Endodermal cell (in vitro differentiated cells): ENCODE data around the gene ATF2. TPM values are rescaled to one million over a fixed set of nuclear protein-coding genes. Genes with fewer than 3 reads are reported as not detected.

Source experiments
- DNase-seq: peaks from one replicate; pipeline ENCODE4 v3.0.0-alpha.2; 2017
- H3K27ac ChIP-seq: 2 replicates; pipeline ENCODE4 v1.5.1; 2013; ENCODE audit warnings: mild to moderate bottlenecking, low read depth, low read length, moderate library complexity
- H3K27me3 ChIP-seq: 2 replicates; pipeline ENCODE4 v1.6.1; 2013; ENCODE audit warnings: mild to moderate bottlenecking, low read length, moderate library complexity; ENCODE audit not compliant: insufficient read depth, control insufficient read depth, poor library complexity, severe bottlenecking
- H3K36me3 ChIP-seq: 2 replicates; pipeline ENCODE4 v1.7.0; 2013; ENCODE audit warnings: mild to moderate bottlenecking, low read length, moderate library complexity; ENCODE audit not compliant: control insufficient read depth, insufficient read depth
- H3K4me1 ChIP-seq: one replicate; pipeline ENCODE4 v1.7.0; 2013; ENCODE audit warnings: low read length; ENCODE audit not compliant: control insufficient read depth, insufficient read depth
- H3K4me3 ChIP-seq: 2 replicates; pipeline ENCODE4 v1.5.1; 2013; ENCODE audit warnings: mild to moderate bottlenecking, low read length, moderate library complexity
- H3K9ac ChIP-seq: 2 replicates; pipeline ENCODE4 v1.6.1; 2013; ENCODE audit warnings: mild to moderate bottlenecking, low read length, moderate library complexity; ENCODE audit not compliant: poor library complexity, severe bottlenecking; ENCODE audit errors: extremely low read depth
- H3K9me3 ChIP-seq: 2 replicates; pipeline ENCODE4 v1.6.1; 2013; ENCODE audit warnings: mild to moderate bottlenecking, low read length, moderate library complexity; ENCODE audit not compliant: control insufficient read depth
- H3K27ac Mint-ChIP-seq: 2 replicates; pipeline ENCODE4 v1.8.0; 2020; ENCODE audit warnings: mixed read lengths
- H3K27me3 Mint-ChIP-seq: 2 replicates; pipeline ENCODE4 v1.8.0; 2021; ENCODE audit warnings: mild to moderate bottlenecking, mixed read lengths; ENCODE audit not compliant: insufficient read depth
- H3K36me3 Mint-ChIP-seq: 2 replicates; pipeline ENCODE4 v1.8.0; 2020; ENCODE audit warnings: low read depth, mixed read lengths
- H3K4me1 Mint-ChIP-seq: 2 replicates; pipeline ENCODE4 v1.8.0; 2020; ENCODE audit warnings: mixed read lengths
- H3K4me3 Mint-ChIP-seq: 2 replicates; pipeline ENCODE4 v1.8.0; 2020; ENCODE audit warnings: mild to moderate bottlenecking, moderate library complexity, mixed read lengths
- H3K9me3 Mint-ChIP-seq: 2 replicates; pipeline ENCODE4 v1.8.0; 2020; ENCODE audit warnings: mild to moderate bottlenecking, mixed read lengths
- WGBS, 2 experiments: methylation state at CpG; one replicate each; pipeline versions ENCODE4 v1.1.5 to v1.1.7; 2013; ENCODE audit warnings: missing lambda C conversion rate in 2 of 2, mixed read lengths in 1 of 2; ENCODE audit not compliant: insufficient coverage in 1 of 2, insufficient read length in 1 of 2; 5-methylcytosine and 5-hydroxymethylcytosine counted together
- total RNA-seq, 2 donors: library from RNA; stranded (reverse); fragmentation: NEBNext Ultra II Directional in 1 of 2; extraction: Animal tissue kit (Norgen Biotek cat#: 25700) in 1 of 2; gene quantifications; 2 replicates in 1 of 2; 3 replicates in 1 of 2; pipeline ENCODE4 v1.2.1, GENCODE V29; 2021
- TF ChIP-seq, protein P1 (sequence below): fragments of 200-600 bp; sonication (generic); conservative IDR thresholded peaks from 2 replicates; pipeline ENCODE4 v1.5.0; 2021; ENCODE audit warnings: antibody characterized with exemption, mild to moderate bottlenecking

ATF2 gene
- total RNA-seq, 2 donors from 2014 or later: 53.0 to 56.0 TPM

DNA sequence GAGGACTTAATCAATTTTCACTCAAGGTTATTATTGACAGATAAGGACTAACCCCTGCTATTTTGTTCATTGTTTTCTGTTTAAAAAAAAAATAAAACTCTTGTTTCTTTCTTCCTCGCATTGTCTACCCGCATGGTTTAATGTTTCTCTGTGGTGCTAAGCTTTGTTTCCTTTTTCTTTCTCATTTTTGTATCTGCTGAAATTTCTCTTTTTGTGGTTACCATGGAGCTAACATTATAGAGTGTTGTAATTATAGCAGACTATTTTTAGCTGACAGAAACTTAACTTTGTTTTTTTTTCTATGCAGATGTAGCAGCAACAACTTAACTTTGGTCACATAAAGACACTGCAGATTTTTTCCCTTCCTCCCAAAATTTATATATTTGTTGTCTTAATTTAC is 119.7 kb downstream of the ATF2 start:
- Histone ChIP-seq H3K4me3 (no peak overlapping the region), H3K27ac (no peak overlapping the region), H3K36me3 (no peaks in the 10 kb centered on the region), H3K9ac (no peak overlapping the region), H3K9me3 (no peaks in the 10 kb centered on the region), H3K27me3 (no peaks in the 10 kb centered on the region), H3K4me1 (no peaks in the 10 kb centered on the region)
- no peaks in the 10 kb centered on the region for H3K4me1 Mint-ChIP-seq
- no peak overlapping the region for H3K4me3 Mint-ChIP-seq
- TF ChIP-seq, protein P1, sequence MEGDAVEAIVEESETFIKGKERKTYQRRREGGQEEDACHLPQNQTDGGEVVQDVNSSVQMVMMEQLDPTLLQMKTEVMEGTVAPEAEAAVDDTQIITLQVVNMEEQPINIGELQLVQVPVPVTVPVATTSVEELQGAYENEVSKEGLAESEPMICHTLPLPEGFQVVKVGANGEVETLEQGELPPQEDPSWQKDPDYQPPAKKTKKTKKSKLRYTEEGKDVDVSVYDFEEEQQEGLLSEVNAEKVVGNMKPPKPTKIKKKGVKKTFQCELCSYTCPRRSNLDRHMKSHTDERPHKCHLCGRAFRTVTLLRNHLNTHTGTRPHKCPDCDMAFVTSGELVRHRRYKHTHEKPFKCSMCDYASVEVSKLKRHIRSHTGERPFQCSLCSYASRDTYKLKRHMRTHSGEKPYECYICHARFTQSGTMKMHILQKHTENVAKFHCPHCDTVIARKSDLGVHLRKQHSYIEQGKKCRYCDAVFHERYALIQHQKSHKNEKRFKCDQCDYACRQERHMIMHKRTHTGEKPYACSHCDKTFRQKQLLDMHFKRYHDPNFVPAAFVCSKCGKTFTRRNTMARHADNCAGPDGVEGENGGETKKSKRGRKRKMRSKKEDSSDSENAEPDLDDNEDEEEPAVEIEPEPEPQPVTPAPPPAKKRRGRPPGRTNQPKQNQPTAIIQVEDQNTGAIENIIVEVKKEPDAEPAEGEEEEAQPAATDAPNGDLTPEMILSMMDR: no peak
- no peak overlapping the region for H3K27ac Mint-ChIP-seq
- H3K27me3 Mint-ChIP-seq: peaks cover 1% of the 10 kb centered on the region
- 92% methylated on average over 2 of the region's 2 CpGs; no CpG with 5 or more reads in 1 of the 2 experiments for WGBS, 2 experiments
- DNase-seq: no peak
- H3K36me3 Mint-ChIP-seq: no peaks in the 10 kb centered on the region
- H3K9me3 Mint-ChIP-seq: no peaks in the 10 kb centered on the region

DNA sequence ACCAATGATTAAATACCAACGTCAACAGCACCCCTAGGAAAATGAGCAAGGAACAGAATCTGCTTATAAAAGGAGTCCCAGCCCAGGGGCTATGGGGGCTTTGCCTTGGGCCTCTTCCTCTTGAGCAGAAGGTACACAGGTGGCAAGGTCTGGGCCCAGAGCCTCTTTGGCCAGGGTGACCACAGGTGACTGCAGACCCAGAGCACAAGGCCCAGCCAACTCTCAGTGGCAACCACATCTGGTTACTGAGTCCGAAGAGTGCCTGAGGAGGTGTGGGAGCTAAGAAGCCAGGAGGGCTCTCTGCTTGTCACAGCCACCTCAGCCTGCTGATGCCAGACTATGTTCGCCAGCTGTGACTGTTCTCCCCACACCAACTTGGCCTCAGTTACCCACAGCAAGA is 128.5 kb downstream of the ATF2 start:
- Mint-ChIP-seq H3K27ac (no peak overlapping the region), H3K27me3 (peaks cover 1% of the 10 kb centered on the region), H3K9me3 (no peaks in the 10 kb centered on the region), H3K36me3 (no peaks in the 10 kb centered on the region), H3K4me1 (peaks cover 14% of the 10 kb centered on the region), H3K4me3 (no peak overlapping the region)
- TF ChIP-seq, protein P1: no peak
- no peak overlapping the region for H3K9ac ChIP-seq
- no peaks in the 10 kb centered on the region for H3K9me3 ChIP-seq
- no peaks in the 10 kb centered on the region for H3K4me1 ChIP-seq
- WGBS, 2 experiments: 83 to 89% methylated on average over 2 to 3 of the region's 3 CpGs
- DNase-seq: no peak
- H3K4me3 ChIP-seq: no peak overlapping the region
- H3K36me3 ChIP-seq: no peaks in the 10 kb centered on the region
- no peaks in the 10 kb centered on the region for H3K27me3 ChIP-seq
- H3K27ac ChIP-seq: no peak overlapping the region

DNA sequence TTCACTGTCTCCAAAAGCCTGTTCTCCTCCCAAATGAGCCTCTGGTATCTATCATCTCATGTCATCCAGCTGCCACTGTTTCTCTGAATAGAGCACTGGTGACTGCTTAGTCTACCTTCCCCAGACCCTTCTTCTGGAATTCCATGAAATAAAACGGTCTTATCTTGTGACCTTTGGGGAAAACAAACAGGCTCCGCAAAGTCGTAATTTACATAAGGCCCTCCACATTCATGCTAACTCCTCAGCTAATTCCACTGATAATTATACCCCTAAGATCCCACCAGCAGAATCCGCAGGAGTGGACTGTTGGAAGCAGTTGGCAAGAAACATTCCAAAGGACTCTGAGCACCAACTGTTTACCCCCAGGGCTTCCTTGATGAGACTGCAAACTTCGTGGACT is 129.0 kb downstream of the ATF2 start:
- TF ChIP-seq, protein P1: no peak
- H3K27ac Mint-ChIP-seq: no peak overlapping the region
- H3K9ac ChIP-seq: no peak overlapping the region
- peaks cover 1% of the 10 kb centered on the region for H3K27me3 Mint-ChIP-seq
- H3K4me3 ChIP-seq: no peak overlapping the region
- WGBS, 2 experiments: 82 to 83% methylated on average over 4 to 5 of the region's 5 CpGs
- H3K4me3 Mint-ChIP-seq: no peak overlapping the region
- H3K36me3 ChIP-seq: no peaks in the 10 kb centered on the region
- no peaks in the 10 kb centered on the region for H3K4me1 ChIP-seq
- H3K4me1 Mint-ChIP-seq: peaks cover 14% of the 10 kb centered on the region
- H3K27me3 ChIP-seq: no peaks in the 10 kb centered on the region
- DNase-seq: no peak
- no peaks in the 10 kb centered on the region for H3K36me3 Mint-ChIP-seq
- no peaks in the 10 kb centered on the region for H3K9me3 Mint-ChIP-seq
- H3K9me3 ChIP-seq: no peaks in the 10 kb centered on the region
- no peak overlapping the region for H3K27ac ChIP-seq
